Endothelial cell of umbilical vein (primary cell): Measurements from ENCODE around the gene PCGF3. TPM values are rescaled to one million over a fixed set of nuclear protein-coding genes. Genes with fewer than 3 reads are reported as not detected.
A peak's percentile ranks its signal among the peaks of the same experiment; 100 is the strongest.

ENCODE experiments used
- BruUV-seq: library from RNA; stranded (reverse); fragments of 400-500 nt; replicated peaks from 2 replicates; lab custom pipeline; 2021; lab: Mats Ljungman, UMichigan
- CTCF ChIA-PET: fragments of 300-600, 350-600 bp; sonication (Branson Sonifier 250); formaldehyde crosslinking; loops from one replicate; lab custom pipeline; 2021; ENCODE audit warnings: antibody characterized with exemption, inconsistent platforms; lab: Charles Lee
- POLR2A ChIA-PET: fragments of 300-600, 350-600 bp; sonication (Branson Sonifier 250); formaldehyde crosslinking; loops from one replicate; lab custom pipeline; 2021; ENCODE audit warnings: antibody characterized with exemption, inconsistent platforms; lab: Charles Lee
- DNase-seq: peaks from one replicate; pipeline ENCODE4 v3.0.0-alpha.2; 2011; ENCODE audit warnings: low read depth, low spot score
- FAIRE-seq: peaks from 2 replicates; lab custom pipeline; 2011; peaks lifted over from hg19 to GRCh38; lab: Jason Lieb, UNC
- H2AFZ ChIP-seq: 2 replicates; pipeline ENCODE4 v1.6.0; 2012; ENCODE audit warnings: low read depth, low read length, control low read depth, inconsistent platforms
- H3K27ac ChIP-seq: 2 replicates; pipeline ENCODE4 v1.5.1; 2011; ENCODE audit warnings: low read depth, mild to moderate bottlenecking, control low read depth, low read length, moderate library complexity; ENCODE audit not compliant: insufficient read depth
- H3K27me3 ChIP-seq, 2 experiments: 2 replicates each; pipeline versions ENCODE4 v1.6.0 to v1.6.1; 2011; ENCODE audit warnings: low read length in 2 of 2, mixed read lengths in 1 of 2; ENCODE audit not compliant: control insufficient read depth in 2 of 2, insufficient read depth in 2 of 2
- H3K36me3 ChIP-seq, 2 experiments: 2 replicates in 1 of 2; 3 replicates in 1 of 2; pipeline ENCODE4 v1.5.1; 2011; ENCODE audit warnings: low read length in 2 of 2, mild to moderate bottlenecking in 1 of 2, moderate library complexity in 1 of 2; ENCODE audit not compliant: control insufficient read depth in 2 of 2, insufficient read depth in 2 of 2; ENCODE audit errors: extremely low read depth in 1 of 2
- H3K4me1 ChIP-seq: 3 replicates; pipeline ENCODE4 v1.5.1; 2011; ENCODE audit warnings: mild to moderate bottlenecking, low read length; ENCODE audit not compliant: control insufficient read depth, insufficient read depth; ENCODE audit errors: extremely low read depth
- H3K4me2 ChIP-seq: 2 replicates; pipeline ENCODE4 v1.6.1; 2011; ENCODE audit warnings: low read length, control low read depth, mixed read lengths; ENCODE audit not compliant: insufficient read depth
- H3K4me3 ChIP-seq, 3 experiments: fragments of 200-600 bp in 1 of 3; sonication (generic), shearing (Covaris generic) in 1 of 3; replicated peaks in 1 of 3; 2 replicates each; pipeline ENCODE4 v1.5.1; 2011 to 2016; ENCODE audit warnings: control low read depth in 3 of 3, low read length in 3 of 3, mild to moderate bottlenecking in 2 of 3, inconsistent platforms in 1 of 3, low read depth in 1 of 3, moderate library complexity in 1 of 3; ENCODE audit not compliant: insufficient read depth in 1 of 3
- H3K79me2 ChIP-seq: 2 replicates; pipeline ENCODE4 v1.6.0; 2012; ENCODE audit warnings: low read length, inconsistent platforms; ENCODE audit not compliant: control insufficient read depth, insufficient read depth
- H3K9ac ChIP-seq: replicated peaks from 2 replicates; pipeline ENCODE3; 2011; ENCODE audit warnings: low read length, control low read depth; ENCODE audit not compliant: insufficient read depth; ENCODE audit errors: extremely low read depth
- H3K9me1 ChIP-seq: replicated peaks from 3 replicates; pipeline ENCODE4 v1.6.0; 2011; ENCODE audit warnings: mild to moderate bottlenecking, low read length; ENCODE audit not compliant: control insufficient read depth, insufficient read depth; ENCODE audit errors: extremely low read depth
- H3K9me3 ChIP-seq: replicated peaks from 2 replicates; pipeline ENCODE4 v1.5.1; 2012; ENCODE audit warnings: low read length, inconsistent platforms; ENCODE audit not compliant: control insufficient read depth, insufficient read depth
- H4K20me1 ChIP-seq: replicated peaks from 2 replicates; pipeline ENCODE3; 2011; ENCODE audit warnings: mild to moderate bottlenecking, low read length; ENCODE audit not compliant: control insufficient read depth, insufficient read depth; ENCODE audit errors: extremely low read depth
- CTCF ChIP-seq, 2 donors: IDR thresholded peaks; 1 replicate in 1 of 2; 2 replicates in 1 of 2; pipeline ENCODE4 v1.5.1; 2011; ENCODE audit warnings: low read length in 2 of 2, mild to moderate bottlenecking in 2 of 2, moderate library complexity in 2 of 2, control low read depth in 1 of 2, inconsistent platforms in 1 of 2, low read depth in 1 of 2; ENCODE audit not compliant: insufficient read depth in 1 of 2; ENCODE audit errors: extremely low read depth in 1 of 2
- EZH2 ChIP-seq: IDR thresholded peaks from 2 replicates; pipeline ENCODE4 v1.6.1; 2012; ENCODE audit warnings: borderline replicate concordance, low read depth, mild to moderate bottlenecking, moderate library complexity, low read length, inconsistent platforms; ENCODE audit not compliant: severe bottlenecking
- FOS ChIP-seq: IDR thresholded peaks from 2 replicates; pipeline ENCODE4 v1.6.1; 2011; ENCODE audit warnings: mild to moderate bottlenecking, low read length, moderate library complexity, borderline replicate concordance; ENCODE audit not compliant: insufficient read depth
- GATA2 ChIP-seq: IDR thresholded peaks from 2 replicates; pipeline ENCODE4 v1.7.0; 2011; ENCODE audit warnings: low read depth, mild to moderate bottlenecking, moderate library complexity, mixed read lengths, low read length; ENCODE audit not compliant: insufficient read length, insufficient read depth
- JUN ChIP-seq: IDR thresholded peaks from 2 replicates; pipeline ENCODE4 v1.6.1; 2011; ENCODE audit warnings: borderline replicate concordance, low read depth; ENCODE audit not compliant: insufficient read length, insufficient read depth
- POLR2A ChIP-seq: IDR thresholded peaks from 2 replicates; pipeline ENCODE4 v1.6.1; 2012; ENCODE audit warnings: low read depth, mild to moderate bottlenecking, control low read depth, low read length
- POLR2AphosphoS5 ChIP-seq: IDR thresholded peaks from 2 replicates; pipeline ENCODE4 v1.6.1; 2012; ENCODE audit warnings: low read depth, mild to moderate bottlenecking, control low read depth, low read length, moderate library complexity; ENCODE audit not compliant: insufficient read depth
- dilution Hi-C: fragments of 300-500 bp; cut with MboI; formaldehyde crosslinking; loops from one replicate; pipeline ENCODE4 v1.15.0; 2019; ENCODE audit warnings: low sequenced_read_pairs; ENCODE audit not compliant: extremely low pct_ligation_motif_present
- intact Hi-C: fragments of 100-400 bp; cut with micrococcal nuclease; formaldehyde crosslinking; loops from one replicate; pipeline ENCODE4 v1.10.0; 2022
- polyA plus RNA-seq, 4 experiments: library from polyadenylated mRNA; depleted of rRNA in 3 of 4; stranded (reverse) in 3 of 4; unstranded in 1 of 4; fragments of >200 nt; gene quantifications; 2 replicates each; pipeline versions ENCODE4 v1.2.1 to v1.2.3, GENCODE V29; 2011 to 2012; ENCODE audit warnings: missing spikeins in 1 of 4
- total RNA-seq: library from RNA; stranded (reverse); gene quantifications from 2 replicates; pipeline ENCODE4 v1.2.3, GENCODE V29; 2021
- TF ChIP-seq, protein P1 (sequence below): IDR thresholded peaks from 2 replicates; pipeline ENCODE4 v1.6.1; 2011; ENCODE audit not compliant: insufficient read depth, insufficient read length

The PCGF3 gene
- total and polyA plus RNA-seq, 2 donors (not counting 3 experiments of a cell fraction or from before 2014, with no cell fraction given): 70.2 to 91.8 TPM

DNA sequence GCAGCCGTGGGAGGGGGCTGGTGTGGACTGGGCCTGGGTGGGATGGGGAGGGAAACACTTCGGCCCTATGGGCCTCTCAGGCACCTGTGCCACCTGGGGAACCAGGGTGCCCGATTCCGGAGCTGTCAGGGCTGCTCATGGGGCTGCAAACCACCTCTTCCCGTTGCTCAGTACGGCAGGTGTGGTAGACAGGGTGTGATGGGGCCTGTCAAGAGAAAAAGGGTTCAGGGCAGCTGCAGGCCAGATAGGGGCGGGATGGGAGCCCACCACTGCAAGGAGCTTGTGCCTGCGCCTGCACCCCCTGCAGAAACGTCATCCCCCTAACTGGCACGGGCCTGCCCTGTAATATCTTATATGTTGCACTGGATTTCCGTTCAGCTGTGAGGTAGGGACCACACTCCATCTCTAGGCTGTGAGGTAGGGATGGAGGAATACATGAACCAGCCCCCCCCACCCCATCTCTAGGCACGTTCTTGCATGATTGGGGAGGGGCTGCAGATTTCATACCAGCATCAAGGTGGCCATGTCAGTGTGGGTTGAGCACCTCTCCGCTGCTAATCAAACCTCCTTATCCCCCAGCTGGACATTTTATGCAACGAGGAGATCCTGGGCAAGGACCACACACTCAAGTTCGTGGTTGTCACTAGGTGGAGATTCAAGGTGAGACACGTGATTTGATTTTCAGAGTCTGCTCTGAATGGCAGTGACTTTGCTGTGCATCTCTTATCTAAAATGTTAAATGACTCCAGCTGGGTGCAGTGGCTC lies 59.0 kb downstream of the PCGF3 start:
- Histone ChIP-seq H3K27ac (no peak overlapping the region), H3K4me2 (no peak overlapping the region), H4K20me1 (no peaks in the 10 kb centered on the region), H3K9me3 (no peaks in the 10 kb centered on the region), H3K36me3 (peaks cover 10 to 41% of the 10 kb centered on the region in 2 experiments), H3K4me1 (peaks cover 4% of the 10 kb centered on the region), H3K9me1 (no peaks in the 10 kb centered on the region), H2AFZ (no peak overlapping the region), H3K27me3 (no peaks in the 10 kb centered on the region), H3K79me2 (peaks cover 14% of the 10 kb centered on the region), H3K9ac (no peak overlapping the region), H3K4me3 (no peak overlapping the region)
- TF ChIP-seq, protein P1, sequence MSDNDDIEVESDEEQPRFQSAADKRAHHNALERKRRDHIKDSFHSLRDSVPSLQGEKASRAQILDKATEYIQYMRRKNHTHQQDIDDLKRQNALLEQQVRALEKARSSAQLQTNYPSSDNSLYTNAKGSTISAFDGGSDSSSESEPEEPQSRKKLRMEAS: no peak
- TF ChIP-seq FOS (no peak), POLR2AphosphoS5 (no peak), CTCF (IDR thresholded peaks at IDR 0.05; ENCODE audit: extremely low read depth in 1 of 2, insufficient read depth in 1 of 2, low read depth in 1 of 2, low read length in 2 of 2) (no peak), GATA2 (no peak), EZH2 (no peak), JUN (no peak), POLR2A (peak; percentile 38)
- no TSS peak for BruUV-seq
- FAIRE-seq (no peak), DNase-seq (no peak)
- dilution Hi-C loops: no loop called here
- ChIA-PET CTCF (interaction anchor here (2.6 kb wide), 1 partner anchor 22 kb away, joined by 13 read pairs; no protein-coding TSS in a partner anchor), POLR2A (no interaction called here)
- intact Hi-C loops: no loop called here
